Measurements from ENCODE around the gene AMN.

DNA sequence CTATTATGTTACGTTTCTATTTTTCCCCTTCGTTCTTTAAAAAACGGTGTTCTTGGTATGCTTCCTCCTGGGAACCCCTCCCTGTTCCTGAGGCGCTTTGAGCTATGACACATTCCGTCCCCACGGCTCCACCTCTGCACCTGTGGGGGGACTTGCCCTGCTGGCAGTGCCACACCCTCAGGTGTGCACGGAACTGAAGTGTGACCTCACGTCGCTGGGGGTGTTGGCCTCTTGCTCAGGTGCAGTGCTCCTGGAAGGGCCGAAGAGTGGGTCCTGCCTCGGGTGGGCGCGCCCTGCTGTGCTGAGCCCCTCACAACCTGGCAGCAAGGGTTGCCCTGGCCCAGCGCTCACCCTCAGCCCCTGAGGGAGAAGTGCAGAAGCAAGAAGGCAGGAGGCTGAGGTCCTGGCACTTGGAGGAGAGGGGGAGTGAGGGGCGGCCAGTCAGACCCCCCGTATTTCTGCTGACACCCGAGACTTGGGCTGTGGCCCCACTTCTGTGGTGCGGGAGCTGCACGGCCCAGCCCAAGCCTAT, 4.9 kb downstream of the AMN start:
- TF ChIP-seq, protein P1, sequence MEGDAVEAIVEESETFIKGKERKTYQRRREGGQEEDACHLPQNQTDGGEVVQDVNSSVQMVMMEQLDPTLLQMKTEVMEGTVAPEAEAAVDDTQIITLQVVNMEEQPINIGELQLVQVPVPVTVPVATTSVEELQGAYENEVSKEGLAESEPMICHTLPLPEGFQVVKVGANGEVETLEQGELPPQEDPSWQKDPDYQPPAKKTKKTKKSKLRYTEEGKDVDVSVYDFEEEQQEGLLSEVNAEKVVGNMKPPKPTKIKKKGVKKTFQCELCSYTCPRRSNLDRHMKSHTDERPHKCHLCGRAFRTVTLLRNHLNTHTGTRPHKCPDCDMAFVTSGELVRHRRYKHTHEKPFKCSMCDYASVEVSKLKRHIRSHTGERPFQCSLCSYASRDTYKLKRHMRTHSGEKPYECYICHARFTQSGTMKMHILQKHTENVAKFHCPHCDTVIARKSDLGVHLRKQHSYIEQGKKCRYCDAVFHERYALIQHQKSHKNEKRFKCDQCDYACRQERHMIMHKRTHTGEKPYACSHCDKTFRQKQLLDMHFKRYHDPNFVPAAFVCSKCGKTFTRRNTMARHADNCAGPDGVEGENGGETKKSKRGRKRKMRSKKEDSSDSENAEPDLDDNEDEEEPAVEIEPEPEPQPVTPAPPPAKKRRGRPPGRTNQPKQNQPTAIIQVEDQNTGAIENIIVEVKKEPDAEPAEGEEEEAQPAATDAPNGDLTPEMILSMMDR (IDR thresholded peaks at IDR 0.05): no peak
- TF ChIP-seq POLR2A (IDR thresholded peaks at IDR 0.05) (peak in 1 of 4 donors; percentile 69), POLR2AphosphoS5 (IDR thresholded peaks at IDR 0.05) (peak; percentile 12 to 71), EP300 (IDR thresholded peaks at IDR 0.05) (peak in 2 of 4 donors; percentile 60 to 72)
